LNCAP (cell line): ENCODE results near the gene PIP5K1B.

ENCODE experiments used
- CTCF ChIP-seq: fragments of 450-650 bp; IDR thresholded peaks from 2 replicates; pipeline ENCODE4 v1.5.1; 2017; ENCODE audit warnings: mild to moderate bottlenecking

The PIP5K1B gene

GRCh38 chr9:68925175-68925574 lies 220.1 kb downstream of the PIP5K1B start:
- no peak for TF ChIP-seq CTCF

- TF ChIP-seq CTCF, result no peak
Observed at GRCh38 chr9:68927165-68927564, 222.1 kb downstream of the PIP5K1B start.

GRCh38 chr9:68931821-68932220 lies 226.8 kb downstream of the PIP5K1B start:
- no peak for TF ChIP-seq CTCF

GRCh38 chr9:68932458-68932857 lies 227.4 kb downstream of the PIP5K1B start:
- TF ChIP-seq CTCF, result no peak

- no peak for TF ChIP-seq CTCF
Observed at GRCh38 chr9:68933434-68934328, 228.6 kb downstream of the PIP5K1B start.

GRCh38 chr9:68934329-68934644 lies 229.2 kb downstream of the PIP5K1B start:
- no peak for TF ChIP-seq CTCF

GRCh38 chr9:68940573-68940972 lies 235.5 kb downstream of the PIP5K1B start:
- no peak for TF ChIP-seq CTCF
